Stimulated activated CD8-positive, alpha-beta memory T cell treated with anti-CD3 and anti-CD28 coated beads, Interleukin-4, amount 100 ng/mL, for 1 hour (primary cell): ENCODE results near the gene FBXO10.
"Not testable (repeated sequence)": the region's sequence is repeated elsewhere in the genome, so short reads cannot be mapped to it uniquely, and the experiment has no call there.

ENCODE experiments used
- DNase-seq, 2 donors: peaks; one replicate each; pipeline ENCODE4 v3.0.0-alpha.2; 2020; ENCODE audit warnings: low read depth in 2 of 2, low spot score in 1 of 2

FBXO10 gene

DNA sequence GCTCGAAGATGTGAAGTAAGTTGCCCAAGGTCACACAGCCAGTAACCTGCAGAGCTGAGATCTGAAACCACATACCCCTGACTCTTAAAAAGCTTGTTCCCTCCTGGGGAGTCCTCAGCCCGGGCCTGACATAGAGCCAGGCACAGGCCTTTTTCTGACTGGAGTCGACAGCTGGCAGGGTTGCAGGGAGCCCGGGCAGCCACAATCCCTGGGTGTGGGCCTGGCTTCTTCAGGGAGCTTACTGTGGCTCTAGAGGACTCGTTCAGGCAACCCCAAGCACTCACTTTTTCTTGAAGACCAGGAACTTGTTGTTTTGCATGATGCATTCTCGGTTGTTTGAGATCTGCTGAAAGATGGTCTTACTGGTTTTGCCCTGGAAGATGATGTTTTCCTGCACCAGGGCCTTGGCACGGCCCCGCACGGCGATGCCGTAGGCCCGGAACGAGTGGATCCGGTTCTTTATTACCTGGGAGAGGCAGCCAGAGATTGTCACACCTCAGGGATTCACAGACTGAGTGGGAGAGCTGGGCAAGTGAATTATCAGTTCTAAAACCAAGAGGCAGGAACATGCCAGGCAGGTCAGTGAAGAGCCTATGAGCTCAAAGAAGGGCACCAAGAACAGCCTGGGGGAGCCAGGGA is 60.4 kb downstream of the FBXO10 start:
- DNase-seq: no peak

DNA sequence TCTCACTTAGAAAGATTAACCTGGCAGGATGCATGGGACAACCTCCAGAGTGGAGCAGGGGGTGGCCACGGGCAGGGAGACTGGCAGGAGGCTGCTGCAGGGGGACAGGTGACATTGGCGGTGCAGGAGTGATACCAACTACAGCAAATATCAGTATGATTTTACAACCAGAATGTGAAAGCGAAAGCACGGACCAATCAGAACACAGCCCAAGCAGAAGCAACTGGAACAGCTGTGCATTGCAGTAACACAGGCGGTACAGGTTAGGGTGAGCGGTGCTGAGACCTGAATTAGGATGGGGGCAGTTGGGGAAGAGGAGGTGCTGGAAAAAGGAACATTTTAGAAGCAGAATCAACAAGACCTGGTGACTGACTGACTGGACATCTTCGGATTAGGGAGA is 61.2 kb downstream of the FBXO10 start:
- DNase-seq: no peak

DNA sequence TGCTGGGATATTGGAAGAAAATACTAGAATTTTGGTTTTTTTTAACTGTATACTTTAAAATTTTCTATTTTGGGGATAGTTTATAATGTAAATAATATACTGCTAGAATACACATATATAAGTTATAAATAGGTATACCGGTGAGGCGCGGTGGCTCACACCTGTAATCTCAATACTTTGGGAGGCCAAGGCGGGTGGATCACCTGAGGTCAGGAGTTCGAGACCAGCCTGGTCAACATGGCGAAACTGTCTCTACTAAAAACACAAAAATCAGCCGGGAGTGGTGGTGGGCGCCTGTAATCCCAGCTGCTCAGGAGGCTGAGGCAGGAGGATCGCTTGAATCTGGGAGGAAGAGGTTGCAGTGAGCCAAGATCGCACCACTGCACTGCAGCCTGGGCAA is 61.8 kb downstream of the FBXO10 start:
- DNase-seq: not testable (repeated sequence)

DNA sequence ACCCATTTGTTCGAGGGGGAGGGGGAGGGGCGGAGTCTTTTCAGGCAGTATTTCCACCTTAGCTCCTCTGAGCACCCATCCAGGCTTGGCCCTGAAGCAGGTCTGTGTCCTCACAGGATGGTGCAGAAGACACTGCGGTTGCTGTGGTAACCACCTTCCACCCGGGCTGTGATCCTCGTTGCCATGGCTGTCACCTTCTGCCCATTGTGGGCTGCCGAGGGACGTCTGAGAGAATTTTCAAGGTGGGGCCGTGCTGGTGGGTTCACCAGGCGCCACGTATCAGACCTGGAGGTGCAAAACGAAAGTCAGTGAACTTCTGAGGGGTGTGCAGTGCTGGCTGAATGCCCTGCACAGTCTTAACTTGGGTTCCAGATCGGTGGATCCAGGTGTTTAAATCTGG is 63.7 kb downstream of the FBXO10 start:
- DNase-seq: peak; percentile 8 to 11

DNA sequence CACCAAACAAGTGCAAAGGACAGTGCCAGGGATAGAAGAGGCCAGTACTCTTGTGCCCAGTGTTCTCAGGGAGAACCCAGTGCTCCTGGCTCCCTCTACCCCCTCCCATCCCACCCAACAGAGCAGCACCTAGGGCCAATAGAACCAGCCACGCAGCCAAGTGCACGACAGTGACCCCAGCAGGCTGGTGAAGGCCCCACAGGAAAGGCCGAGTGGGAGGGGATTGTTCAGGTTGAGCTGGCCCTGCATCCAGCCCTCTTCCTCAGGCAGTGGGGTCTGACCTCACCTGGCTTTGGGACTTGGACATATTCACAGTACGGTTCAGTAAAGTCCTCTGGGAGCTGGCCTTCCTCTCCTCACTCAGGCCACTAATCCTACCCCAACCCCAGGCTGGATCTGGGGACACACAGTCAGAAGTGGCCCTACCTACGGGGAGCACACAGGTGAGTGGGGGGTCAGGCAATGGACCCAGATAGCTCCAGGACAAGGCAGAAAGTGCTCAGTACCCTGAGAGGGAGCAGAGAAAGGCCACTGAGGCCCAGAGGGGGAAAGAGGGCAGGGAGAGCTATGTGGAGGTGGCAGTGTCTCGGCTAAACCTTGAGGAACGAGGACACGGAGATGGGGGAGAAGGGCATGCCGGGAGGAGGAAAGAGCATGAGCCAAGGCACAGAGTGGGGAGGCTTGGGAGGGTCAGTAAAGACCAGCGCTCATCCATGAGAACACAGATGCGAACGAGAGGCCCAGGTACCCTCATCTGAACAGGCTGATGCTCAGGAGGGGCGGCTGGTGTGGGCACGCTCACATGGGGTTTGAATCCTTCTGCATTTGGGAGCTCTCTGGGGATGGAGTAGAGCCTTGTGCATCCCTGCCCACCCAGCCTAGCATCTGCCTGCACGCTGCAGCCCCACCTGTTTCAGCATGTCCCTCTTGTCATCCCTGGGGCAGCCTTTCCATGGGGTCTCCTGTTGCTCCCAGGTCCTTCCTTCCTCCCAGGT is 64.9 kb downstream of the FBXO10 start:
- DNase-seq: no peak

DNA sequence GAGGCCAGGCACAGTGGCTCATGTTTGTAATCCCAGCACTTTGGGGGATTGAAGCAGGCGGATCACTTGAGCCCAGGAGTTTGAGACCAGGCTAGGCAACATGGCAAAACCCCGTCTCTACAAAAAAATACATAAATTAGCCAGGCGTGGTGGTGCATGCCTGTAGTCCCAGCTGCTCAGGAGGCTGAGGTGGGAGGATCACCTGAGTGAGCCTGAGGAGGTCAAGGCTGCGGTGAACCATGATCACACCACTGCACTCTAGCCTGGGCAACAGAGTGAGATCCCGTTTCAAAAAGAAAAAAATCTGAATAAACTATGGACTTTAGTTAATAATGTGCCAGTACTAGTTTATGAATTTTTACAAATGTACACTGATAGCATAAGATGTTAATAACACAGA is 66.1 kb downstream of the FBXO10 start:
- not testable (repeated sequence) for DNase-seq

DNA sequence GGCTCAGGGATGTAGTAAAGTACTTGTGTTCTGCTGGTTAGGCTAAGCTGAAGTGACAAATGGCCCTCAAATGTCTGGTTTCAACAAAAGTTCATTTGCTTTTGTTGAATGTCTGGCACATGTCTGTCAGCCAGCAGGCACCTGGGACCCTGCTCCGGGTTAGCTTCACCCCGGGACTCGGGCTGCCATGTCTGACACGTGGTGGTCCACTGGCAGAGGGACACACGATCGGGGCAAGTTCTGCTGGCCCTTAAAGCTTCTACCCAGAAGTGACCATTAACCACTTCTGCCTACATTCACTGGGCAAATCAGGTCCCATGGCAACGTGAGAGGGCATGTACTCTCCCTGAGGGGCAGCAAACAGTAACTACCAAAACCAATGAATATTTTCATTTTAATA is 66.6 kb downstream of the FBXO10 start:
- no peak for DNase-seq

DNA sequence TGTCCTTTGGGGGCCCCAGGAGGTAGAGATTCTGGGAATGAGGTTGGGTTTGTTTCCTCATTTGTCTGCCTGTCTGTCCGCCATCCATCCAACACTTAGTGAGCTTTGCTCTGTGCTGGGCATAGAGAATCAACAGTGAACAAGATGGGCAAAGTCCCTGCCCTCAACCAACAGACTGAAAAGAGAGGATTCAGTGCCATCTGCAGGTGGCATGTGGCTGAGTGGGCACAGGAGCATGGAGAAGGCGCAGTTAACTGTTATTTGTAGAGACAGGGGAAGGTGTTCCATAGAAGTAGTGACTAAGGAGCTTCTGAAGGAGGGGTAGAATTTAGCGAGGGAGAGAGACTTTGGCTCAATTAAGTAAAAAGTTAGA is 67.4 kb downstream of the FBXO10 start:
- no peak for DNase-seq

DNA sequence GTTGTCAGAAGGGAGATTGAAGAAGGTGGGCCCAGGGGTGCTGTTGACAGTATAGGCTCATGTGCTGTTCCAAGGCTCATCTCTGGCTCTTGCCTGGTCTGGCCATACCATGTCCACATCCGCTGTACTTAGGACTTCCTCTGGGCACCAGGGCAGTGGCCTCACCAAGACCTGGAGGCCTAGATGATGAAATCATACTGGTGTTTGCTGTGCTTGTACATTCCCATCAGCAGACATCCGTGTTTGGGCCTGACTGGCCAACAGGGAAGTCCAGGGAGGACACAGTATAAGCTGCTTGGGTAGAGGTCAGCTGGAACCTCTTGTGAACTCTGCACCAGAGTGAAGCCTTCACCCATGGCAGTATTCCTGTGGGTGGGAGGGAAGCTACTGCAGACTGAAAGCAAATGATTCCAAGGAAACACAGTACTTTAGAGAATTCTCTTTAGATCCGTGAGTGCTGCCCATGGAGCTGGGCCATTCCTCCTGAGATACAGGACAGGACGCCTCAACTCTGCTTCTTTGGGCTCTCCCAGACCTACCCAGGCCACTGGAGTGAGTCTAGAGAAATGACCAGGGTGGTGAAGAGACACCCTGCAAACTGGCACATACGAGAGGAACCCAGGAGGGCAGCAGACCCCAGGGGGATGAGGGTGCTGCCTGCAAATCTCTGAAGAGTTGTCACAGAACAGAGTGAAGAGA is 67.9 kb downstream of the FBXO10 start:
- DNase-seq: no peak

DNA sequence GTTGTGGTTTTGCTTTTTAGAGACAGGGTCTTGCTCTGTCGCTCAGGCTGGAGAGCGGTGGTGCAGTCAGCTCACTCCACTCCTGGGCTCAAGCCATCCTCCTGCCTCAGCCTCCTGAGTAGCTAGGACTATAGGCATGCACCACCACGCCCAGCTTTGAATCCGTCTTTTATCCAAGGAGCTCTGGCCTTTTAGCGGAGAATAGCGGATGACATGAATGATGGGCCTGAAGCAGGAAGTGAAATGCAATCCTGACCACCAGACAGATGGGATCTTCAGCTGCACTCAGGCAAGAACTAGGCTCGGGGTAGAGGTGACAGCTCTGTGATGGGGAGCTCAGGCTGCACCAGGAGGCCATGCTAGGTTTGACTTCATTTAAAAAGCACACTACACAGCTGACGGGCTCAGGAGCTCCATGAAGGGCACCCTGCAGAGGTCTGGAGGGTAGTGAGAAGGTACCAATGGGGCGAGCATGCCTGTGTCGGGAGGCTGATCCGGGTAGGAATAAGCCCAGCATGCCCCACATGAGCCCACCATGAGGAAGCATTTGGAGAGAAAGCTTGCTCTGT is 68.5 kb downstream of the FBXO10 start:
- no peak for DNase-seq

DNA sequence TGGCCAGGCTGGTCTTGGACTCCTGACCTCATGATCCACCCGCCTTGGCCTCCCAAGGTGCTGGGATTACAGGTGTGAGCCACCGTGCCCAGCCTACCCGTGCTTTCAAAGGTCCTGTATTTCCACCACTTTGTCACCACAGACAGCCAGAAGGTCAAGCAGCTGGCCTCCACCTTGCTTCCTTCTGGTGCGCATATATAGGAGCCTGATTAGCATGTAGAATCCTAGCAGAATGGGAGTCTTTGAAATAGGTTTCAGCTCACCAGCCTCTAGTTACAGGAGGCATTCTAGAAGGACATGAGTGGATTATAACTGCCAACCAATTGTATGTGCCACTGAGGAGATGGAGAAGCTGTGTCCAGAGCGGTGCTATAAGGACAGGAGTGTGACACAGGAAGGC is 71.6 kb downstream of the FBXO10 start:
- DNase-seq: no peak

DNA sequence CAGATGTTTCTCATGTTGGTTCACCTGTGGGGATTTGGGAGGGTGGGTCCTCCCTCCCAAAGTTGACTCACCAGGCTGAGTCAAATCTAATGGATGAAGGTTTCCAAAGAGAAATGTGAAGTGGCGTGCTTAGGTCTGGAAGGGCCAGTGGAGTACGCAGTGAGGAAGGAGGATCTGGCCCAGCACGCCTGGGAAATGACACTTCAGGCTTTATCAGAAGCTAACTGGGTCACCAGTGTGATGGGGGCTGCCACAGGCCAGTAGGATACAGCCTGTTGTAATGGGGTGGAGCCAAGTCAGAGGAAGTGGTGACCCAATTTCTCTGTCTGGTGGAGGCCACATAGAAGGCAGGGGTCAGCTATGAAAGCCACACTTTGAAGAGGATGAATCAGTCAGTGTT is 72.4 kb downstream of the FBXO10 start:
- DNase-seq: peak in 1 of 2 donors; percentile 22

DNA sequence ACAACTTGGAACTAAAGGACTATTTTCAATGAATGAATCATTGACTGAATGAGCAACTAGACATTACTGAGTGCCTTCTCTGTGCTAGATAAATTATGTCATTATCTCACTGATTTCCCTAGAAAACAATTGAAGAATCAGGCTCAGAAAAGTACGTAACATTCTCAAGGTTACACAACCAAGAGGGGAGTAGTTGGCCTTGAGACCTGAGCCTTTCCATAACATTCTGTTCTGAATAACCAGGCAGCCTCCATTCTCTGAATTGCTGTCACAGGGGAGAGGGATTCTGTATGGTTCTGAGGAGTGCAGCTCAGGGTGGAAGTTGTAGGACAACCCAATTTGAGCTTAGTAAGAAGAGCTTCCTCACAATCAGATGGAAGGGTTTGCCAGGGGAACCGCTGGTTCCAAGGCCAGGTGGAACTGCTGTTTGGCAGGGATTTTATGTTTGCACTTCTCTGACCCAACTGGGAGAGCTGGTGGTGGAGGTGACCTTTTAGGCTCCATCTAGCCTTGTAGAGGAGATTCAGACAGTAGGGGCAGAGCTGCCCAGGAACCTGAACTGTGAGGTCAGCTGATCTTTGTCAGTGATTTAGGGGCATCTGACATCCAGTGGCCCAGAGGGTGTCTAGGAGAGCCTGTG is 74.1 kb downstream of the FBXO10 start:
- DNase-seq: no peak

DNA sequence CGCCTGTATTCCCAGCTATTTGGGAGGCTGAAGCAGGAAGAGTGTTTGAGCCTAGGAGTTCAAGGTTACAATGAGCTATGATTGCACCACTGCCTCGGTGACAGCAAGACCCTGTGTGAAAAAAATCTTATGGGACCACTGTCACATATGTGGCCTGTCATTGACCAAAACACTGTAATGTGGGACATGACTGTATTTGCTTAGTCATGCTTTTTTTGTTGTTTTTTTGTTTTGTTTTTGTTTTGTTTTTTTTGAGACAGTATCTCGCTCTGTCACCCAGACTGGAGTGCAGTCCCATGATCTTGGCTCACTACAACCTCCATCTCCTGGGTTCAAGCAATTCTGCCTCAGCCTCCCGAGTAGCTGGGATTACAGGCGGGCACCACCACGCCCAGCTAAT is 76.9 kb downstream of the FBXO10 start:
- no peak for DNase-seq

DNA sequence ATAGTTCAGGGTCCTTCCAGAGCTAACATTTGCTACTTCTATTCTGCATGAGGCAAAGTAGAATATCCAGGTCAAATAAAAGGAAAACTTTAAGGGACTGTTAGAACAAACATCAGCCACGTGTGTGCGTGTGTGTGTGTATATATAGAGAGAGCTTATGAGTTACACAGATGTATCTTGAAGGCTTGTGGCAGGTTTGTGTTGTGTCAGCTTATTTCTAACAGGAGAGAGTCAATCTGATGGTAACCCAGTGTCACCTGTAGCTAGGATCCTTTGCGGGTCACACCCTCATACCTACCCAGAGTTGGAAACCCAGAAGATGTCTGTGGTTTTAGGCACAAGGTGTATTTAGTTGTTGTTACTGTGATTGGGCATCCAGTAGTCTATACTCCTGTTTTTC is 77.7 kb downstream of the FBXO10 start:
- no peak for DNase-seq

DNA sequence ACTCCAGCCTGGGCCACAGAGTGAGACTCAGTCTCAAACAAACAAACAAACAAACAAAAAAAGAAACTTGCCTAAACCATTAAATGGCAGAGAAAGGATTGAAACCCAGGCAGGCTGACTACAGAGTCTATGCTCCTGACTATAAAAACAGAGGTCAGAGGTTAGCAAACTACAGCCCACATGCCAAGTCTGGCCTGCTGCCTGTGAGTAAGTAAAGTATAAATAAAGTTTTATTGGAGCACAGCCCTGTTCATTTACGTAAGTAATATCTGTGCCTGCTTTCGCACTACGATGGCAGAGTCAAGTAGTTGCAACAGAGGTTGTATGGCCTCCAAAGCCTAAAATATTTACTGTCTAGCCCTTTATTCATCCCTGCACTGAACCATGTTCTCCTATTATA is 78.9 kb downstream of the FBXO10 start:
- DNase-seq: no peak

DNA sequence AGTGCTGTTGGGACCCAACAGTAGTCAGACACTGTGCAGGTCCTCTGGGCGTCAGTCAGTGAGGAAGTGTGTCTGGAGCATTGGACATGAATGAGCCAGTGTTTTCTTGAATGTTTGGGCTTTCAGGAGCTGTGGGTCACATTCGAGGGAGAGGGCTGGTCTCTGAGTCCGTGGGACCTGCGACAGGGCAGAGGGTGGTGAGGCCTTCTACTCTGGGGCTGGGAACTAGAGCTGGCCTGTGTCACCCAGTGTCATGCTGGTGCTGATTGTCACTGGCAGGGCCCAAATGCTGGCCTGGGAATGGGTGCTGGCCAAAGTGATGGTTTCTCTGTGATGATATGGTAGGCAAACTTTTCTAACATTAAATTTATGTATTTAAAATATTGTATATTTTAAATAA is 80.2 kb downstream of the FBXO10 start:
- DNase-seq: no peak

DNA sequence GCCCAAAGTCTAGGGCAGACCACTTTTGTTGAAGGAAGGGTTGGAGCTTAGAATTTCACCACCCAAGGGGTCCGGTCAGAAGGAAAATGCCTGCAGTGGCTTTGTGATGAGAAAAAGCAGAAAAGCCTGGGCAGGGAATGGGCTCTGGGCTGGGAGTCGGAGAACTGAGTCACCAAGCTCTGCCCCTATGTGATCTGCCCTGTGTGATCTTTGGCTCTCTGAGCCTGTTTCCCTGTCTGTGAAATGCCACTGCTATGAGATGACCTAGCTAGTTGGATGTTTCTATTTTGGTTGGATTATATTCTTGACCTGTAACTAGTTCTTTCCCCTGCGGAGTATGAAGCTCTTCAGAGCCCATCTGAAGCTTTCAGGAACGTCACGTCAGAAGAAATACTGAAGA is 80.6 kb downstream of the FBXO10 start:
- DNase-seq: no peak

DNA sequence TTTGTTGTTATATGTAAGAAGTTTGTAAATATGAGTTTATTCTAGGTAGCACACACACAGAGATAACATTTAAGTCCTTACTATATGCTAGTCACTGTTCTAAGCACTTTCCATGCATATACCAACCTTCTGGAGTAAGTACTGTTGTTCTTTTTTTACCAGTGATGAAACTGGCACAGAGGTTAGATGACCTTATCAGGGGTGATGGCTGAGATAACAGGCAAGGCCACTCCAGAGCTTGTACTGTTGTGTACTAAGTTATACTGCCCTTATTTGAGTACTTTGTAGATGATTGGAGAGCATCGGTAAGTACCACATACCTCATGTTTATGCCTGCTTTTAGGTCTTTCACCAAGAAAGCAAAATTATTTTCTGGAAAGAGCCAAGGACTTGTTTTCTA is 84.2 kb downstream of the FBXO10 start:
- no peak for DNase-seq

DNA sequence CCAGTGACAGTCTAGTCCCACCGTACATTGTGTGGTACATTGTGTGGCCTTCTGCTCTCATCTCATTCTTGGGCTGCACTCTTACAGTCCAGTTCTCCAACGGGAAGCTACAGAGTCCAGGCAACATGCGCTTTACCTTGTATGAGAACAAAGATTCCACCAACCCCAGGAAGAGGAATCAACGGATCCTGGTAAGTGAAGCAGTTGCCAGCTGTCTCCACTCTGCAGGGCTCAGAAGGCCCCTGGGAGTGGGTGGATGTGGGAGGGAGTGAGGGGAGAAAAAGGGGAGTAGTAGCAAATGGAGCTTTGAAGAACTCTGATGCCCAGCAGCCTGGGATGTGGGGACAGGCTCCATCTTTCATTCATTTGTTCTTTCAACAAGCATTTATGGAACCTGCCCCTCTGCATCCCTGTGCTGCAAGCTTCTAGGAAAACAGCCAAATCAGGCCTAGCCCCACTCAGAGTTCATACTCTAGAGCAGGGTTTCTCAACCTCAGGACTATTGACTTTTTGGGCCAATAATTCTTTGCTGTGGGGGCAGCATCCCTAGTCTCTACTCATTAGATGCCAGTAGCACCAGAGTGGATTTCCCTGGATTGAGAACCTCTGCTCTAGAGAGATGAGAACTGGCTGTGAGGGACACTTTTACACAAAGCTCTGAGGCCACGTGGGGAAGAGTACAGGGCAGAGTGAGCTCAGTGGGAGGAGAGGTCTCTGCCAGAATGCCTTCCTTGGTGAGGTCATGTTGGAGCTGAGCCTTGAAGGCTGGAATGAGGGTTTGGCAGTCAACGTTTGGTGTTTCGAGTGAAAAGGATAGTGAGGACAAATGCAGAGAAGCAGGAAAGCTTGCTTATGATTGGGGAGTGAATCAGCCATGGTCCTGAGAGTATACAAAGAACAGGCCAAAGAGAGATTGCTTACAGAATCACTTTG is 89.3 kb downstream of the FBXO10 start:
- no peak for DNase-seq
